Mammary epithelial cell (primary cell): ENCODE measurements around the gene VTN.

Experiments used
- EZH2 ChIP-seq: IDR thresholded peaks from 2 replicates; pipeline ENCODE4 v1.6.1; 2012; ENCODE audit warnings: low read length, inconsistent platforms, borderline replicate concordance
- TF ChIP-seq, protein P1 (sequence below), 2 donors: IDR thresholded peaks in 1 of 2; conservative IDR thresholded peaks in 1 of 2; 2 replicates each; pipeline ENCODE4 v1.5.1; 2011 to 2012; ENCODE audit warnings: inconsistent platforms in 2 of 2, low read length in 2 of 2, mild to moderate bottlenecking in 2 of 2, control low read depth in 1 of 2, low read depth in 1 of 2; ENCODE audit not compliant: insufficient read depth in 1 of 2; ENCODE audit errors: extremely low read depth in 1 of 2

DNA sequence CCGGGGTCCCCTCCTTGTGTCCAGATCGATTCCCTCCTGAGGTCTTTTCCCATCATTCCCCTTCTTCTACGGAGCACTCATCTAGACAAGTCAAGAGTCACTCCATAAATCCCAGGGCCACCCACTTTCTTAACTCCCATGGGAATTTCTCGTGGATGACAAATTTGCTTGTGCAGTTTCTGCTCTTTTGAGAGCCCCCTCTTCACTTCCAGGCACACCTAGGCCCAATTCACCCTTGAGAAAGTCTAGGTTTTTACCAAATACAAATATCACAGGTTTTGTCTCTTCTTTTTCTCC lies 12.3 kb downstream of the VTN start:
- TF ChIP-seq, protein P1, sequence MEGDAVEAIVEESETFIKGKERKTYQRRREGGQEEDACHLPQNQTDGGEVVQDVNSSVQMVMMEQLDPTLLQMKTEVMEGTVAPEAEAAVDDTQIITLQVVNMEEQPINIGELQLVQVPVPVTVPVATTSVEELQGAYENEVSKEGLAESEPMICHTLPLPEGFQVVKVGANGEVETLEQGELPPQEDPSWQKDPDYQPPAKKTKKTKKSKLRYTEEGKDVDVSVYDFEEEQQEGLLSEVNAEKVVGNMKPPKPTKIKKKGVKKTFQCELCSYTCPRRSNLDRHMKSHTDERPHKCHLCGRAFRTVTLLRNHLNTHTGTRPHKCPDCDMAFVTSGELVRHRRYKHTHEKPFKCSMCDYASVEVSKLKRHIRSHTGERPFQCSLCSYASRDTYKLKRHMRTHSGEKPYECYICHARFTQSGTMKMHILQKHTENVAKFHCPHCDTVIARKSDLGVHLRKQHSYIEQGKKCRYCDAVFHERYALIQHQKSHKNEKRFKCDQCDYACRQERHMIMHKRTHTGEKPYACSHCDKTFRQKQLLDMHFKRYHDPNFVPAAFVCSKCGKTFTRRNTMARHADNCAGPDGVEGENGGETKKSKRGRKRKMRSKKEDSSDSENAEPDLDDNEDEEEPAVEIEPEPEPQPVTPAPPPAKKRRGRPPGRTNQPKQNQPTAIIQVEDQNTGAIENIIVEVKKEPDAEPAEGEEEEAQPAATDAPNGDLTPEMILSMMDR (conservative IDR thresholded peaks at IDR 0.05 in 1 of 2, IDR thresholded peaks at IDR 0.05 in 1 of 2; ENCODE audit: extremely low read depth in 1 of 2, insufficient read depth in 1 of 2, low read depth in 1 of 2, low read length in 2 of 2), result no peak
- no peak for TF ChIP-seq EZH2
